Measurements from ENCODE around the gene ST3GAL3.
"Not testable (repeated sequence)": the region's sequence is repeated elsewhere in the genome, so short reads cannot be mapped to it uniquely, and the experiment has no call there.

ST3GAL3 gene

GRCh38 chr1:43757343-43758053 is 50.2 kb downstream of the ST3GAL3 start:
- DNase-seq (ENCODE audit: low spot score) = no peak

DNA sequence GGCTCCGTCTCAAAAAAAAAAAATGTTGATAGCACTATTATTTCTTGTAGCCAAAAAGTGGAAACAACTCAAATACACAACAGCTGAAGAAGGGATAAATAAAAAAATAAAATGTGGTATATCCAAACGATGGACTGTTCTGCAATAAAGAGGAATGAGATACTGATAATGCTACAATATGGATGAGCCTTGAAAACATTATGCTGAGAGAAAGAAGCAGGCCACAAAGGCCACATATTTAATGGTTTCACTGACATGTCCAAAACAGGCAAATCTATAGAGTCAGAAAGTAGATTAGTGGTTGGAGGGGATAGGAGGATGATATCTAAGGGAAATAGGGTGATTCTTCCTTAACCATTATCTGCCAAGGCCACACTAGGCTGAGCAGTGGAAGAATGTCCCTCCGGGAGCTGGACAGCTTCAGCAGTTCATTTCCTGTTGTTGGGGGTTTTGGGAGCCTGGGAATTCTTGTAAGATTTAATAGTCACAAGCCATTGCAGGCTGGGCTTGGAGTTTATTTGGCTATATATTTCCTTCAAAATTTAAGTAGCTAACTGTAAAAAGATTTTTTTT is 53.5 kb downstream of the ST3GAL3 start:
- DNase-seq (ENCODE audit: low spot score) = no peak

DNA sequence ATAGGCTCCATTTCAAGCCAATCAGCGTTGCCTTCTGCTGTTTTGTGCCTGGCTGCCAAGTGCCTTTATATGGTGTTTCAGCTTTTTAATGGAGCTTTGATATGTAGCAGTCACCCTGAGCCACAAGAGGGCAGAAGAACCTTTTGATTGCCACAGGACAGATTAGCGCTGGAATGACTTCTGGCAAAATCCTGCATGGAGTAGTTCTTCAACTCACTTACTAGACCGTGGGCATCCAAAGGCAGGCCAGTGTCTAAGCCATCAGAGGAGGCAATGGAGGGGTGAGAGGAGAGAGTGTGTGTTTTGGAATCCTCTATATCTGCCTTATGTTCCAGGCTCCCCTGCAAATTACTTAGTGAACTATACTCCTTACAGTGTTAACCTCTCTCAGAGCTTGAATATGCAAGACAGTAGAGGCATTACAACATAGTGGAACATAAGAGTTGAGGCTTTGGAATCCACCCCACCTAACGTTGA is 56.2 kb downstream of the ST3GAL3 start:
- DNase-seq (ENCODE audit: low spot score) = peak; percentile 83

GRCh38 chr1:43764581-43764980 is 57.2 kb downstream of the ST3GAL3 start:
- DNase-seq (ENCODE audit: low spot score) = no peak

GRCh38 chr1:43766086-43766784 is 58.9 kb downstream of the ST3GAL3 start:
- no peak for DNase-seq (ENCODE audit: low spot score)

GRCh38 chr1:43766818-43767525 is 59.6 kb downstream of the ST3GAL3 start:
- no peak for DNase-seq (ENCODE audit: low spot score)

DNA sequence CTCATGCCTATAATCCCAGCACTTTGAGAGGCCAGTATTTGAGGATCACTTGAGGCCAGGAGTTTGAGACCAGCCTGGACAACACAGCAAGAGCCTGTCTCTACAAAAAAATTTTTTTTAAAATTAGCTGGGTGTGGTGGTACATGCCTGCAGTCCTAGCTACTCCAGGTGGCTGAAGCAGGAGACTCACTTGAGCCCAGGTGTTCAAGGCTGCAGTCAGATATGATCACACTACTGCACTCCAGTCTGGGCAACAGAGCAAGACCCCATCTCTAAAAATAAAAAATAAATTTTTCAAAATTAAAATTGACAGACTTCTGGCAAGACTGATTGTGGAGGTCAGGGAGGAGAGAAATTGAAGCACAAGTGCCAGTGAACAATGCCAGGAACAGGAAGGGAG is 60.8 kb downstream of the ST3GAL3 start:
- no peak for DNase-seq (ENCODE audit: low spot score)

DNA sequence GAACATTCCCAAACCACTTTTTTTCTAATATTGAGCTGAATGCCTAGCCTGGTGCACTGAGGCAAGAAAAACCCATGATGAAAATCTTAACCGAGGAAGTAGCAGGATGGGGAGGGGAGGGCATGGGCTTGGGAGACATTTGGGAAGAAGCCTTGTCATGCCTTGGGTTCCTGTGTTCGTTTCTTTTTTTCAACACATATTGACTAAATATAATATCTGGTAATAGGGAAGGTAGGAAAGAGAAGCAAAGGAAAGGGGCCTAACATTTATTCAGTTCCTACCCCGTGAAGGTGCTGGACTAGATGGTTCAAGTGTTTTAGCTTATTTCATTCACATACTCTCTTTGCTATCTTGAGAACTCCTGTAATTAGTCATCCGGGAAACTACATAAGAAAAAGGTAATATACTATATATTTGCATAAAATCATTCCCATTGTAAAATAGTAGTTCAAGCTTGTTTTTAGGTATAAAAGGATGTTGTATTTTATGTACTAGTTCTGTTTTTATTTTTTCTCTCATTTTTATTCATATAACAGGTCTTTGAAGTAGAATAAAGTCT is 62.1 kb downstream of the ST3GAL3 start:
- DNase-seq (ENCODE audit: low spot score) = no peak

GRCh38 chr1:43770111-43770510 is 62.8 kb downstream of the ST3GAL3 start:
- no peak for DNase-seq (ENCODE audit: low spot score)

- DNase-seq (ENCODE audit: low spot score) = no peak
Observed at GRCh38 chr1:43772978-43773377, 65.6 kb downstream of the ST3GAL3 start.

DNA sequence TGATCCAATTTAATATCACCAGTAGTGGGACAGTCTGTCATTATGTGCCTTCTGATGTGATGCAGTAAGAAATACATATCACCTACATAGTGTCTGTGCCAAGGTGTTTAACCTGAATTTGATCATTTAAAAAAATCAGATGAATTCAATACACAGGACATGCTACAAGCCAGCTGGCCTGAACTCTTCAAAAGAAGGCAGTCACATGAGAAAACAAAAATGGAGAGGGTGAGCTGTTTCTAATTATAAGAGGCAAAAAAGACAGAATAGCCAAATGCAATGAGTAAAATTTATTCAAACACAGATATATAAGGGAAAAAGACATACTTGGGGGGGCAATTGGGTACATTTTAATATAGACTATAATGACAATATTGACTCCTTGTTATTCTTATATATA is 66.5 kb downstream of the ST3GAL3 start:
- no peak for DNase-seq (ENCODE audit: low spot score)

GRCh38 chr1:43774359-43774758 is 67.0 kb downstream of the ST3GAL3 start:
- DNase-seq (ENCODE audit: low spot score) = no peak

DNA sequence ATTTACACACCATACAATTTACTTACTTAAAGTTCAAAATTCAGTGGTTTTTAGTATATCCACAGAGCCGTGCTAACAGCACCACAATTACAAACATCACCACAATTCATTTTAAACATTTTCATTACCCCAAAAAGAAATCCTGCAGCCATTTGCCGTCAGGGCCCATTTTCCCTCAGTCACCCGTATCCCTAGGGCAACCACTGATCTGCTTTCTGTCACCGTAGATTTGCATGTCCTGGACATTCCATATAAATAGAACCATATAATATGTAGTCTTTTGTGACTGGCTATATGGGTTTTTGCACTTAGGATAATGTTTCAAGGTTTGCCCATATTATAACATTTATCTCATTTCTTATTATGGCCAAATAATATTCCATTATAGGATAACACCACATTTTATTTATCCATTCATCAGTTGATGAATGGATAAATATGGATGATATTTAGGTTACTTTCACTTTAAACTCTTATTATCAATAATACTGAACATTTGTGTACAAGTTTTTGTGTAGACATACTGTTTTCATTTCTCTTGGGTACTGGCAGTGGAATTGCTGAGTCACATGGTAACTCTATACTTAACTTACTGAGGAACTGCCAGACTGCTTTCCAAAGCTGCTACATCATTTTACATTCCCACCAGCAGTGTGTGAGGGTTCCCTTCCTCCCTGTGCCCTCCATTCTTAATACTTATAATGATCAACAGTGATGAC is 68.9 kb downstream of the ST3GAL3 start:
- DNase-seq (ENCODE audit: low spot score) = no peak

GRCh38 chr1:43777916-43778315 is 70.6 kb downstream of the ST3GAL3 start:
- DNase-seq (ENCODE audit: low spot score) = not testable (repeated sequence)

- DNase-seq (ENCODE audit: low spot score) = no peak
Observed at GRCh38 chr1:43779266-43779665, 71.9 kb downstream of the ST3GAL3 start.

DNA sequence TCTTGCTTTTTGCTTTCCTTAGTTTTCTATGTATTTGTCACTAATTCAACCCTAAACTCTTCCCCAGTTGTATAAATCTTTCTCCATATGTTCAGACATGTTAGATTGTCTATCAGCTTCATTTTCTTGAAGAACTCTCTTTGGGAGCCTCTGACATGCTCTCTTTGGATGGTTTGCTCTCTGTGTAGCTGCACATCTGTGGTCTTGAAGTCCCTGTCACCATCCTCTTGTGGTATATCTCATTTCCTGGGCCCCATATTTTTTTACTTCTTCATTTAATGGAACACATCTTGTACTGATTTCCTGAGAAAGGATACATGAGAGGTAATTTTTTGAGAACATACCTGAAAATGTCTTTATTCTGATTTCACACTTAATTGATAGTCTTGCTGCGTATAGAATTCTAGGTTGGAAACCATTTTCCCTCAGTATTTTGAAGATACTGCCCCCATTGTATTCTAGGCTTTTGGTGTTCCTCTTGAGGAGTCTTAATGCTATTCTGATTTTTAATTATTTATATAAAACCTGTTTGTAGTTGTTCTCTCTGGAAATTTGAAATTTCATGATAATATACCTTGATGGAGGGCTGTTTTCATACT is 72.6 kb downstream of the ST3GAL3 start:
- DNase-seq (ENCODE audit: low spot score) = no peak

DNA sequence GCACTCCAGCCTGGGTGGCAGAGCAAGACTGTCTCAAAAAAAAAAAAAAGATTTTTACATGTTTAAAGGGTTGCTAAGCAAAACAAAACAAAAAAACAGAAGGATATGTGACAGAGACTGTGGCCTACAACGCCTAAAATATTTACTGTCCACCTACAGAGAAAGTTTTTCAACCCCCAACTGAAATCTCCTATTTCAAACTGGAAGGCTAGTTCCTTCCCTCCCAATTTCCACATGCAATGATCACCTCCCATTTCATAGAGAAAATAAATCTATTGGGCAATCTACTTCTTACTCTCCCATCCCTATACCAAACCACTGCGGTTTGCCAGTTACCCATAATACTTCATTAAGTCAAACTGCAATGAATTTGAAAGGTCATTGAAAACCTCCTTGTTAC is 74.2 kb downstream of the ST3GAL3 start:
- no peak for DNase-seq (ENCODE audit: low spot score)

DNA sequence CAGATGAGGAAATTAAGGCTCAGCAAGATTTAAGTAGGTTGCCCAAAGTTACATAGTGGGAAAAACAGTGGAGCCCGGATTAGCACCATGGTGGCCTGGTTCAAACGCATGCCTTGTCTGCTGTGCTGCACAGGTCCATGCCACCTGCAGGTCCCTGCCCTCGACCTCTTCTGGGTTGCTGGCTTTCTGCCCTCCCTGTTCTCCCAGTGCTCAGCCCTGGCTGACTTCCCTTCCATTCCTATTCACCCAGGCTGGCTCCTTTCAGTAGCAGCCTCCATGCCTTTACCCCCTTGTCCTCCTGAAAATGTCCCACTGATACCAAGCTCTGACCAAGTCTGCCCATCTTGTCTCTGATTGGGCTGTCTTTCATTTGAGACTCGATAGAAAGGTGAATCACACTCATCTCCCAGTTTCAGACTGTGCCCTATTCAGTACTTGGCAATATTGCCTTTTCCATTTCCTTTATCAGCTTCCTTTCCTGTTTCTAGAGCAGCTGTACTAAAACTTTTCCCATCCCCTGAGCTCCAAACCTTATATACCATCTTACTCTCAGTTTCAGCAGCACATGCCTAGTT is 75.8 kb downstream of the ST3GAL3 start:
- DNase-seq (ENCODE audit: low spot score) = no peak

- DNase-seq (ENCODE audit: low spot score) = peak; percentile 80
Observed at GRCh38 chr1:43783671-43784205, 76.4 kb downstream of the ST3GAL3 start.

DNA sequence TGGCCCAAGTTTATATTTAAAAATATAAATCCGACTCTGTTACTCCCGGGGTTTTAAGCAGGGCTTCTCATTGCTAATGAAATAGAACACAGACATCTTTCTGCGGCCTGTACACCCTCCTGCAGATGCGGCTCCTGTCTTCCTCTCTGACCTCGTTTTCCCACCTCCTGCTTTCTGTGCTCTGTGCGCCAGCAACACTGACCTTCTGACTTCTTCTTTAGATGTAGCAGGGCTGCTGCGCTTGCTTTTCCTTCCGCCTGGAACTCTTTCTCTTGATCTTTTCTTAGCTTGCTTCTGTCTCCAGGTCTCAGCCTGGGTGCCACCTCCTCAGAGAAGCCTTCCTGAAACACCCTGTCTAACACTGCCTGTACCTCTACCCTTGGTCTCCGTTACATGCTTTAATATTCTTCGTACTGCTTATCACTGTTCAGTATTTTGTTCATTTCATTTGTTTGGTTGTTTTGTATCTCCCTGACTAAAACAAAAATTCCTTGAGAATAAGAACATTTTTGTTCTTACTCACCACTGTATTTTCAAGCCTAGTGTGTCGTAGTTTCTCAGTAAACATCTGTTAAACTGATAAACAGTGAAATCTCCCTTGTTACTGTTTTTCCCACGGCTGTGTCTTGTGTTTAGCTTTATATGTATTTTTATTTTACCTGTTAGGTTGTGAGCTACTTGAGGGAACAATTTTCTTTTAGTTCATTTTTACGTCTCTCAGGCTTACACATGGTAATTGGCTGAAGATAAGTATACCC is 79.0 kb downstream of the ST3GAL3 start:
- no peak for DNase-seq (ENCODE audit: low spot score)

Measured in LoVo (cell line).